HCT116 (cell line): Measurements from ENCODE around the gene NDUFA11. TPM values are rescaled to one million over a fixed set of nuclear protein-coding genes. Genes with fewer than 3 reads are reported as not detected.

Experiments used
- ATAC-seq: fragments of 200-7000 bp; cut with Tn5 transposase; 2 replicates; pipeline ENCODE4 v1.9.1; 2020; ENCODE audit warnings: mild to moderate bottlenecking, moderate library complexity
- BruUV-seq: library from RNA; stranded (reverse); fragments of 400-500 nt; replicated peaks from 2 replicates; lab custom pipeline; 2021; lab: Mats Ljungman, UMichigan
- CTCF ChIA-PET: fragments of 300-600 bp; sonication (Branson Sonifier 250); formaldehyde crosslinking; loops from one replicate; lab custom pipeline; 2021; ENCODE audit warnings: antibody characterized with exemption; lab: Charles Lee
- POLR2A ChIA-PET: fragments of 300-600, 350-600 bp; sonication (Branson Sonifier 250); formaldehyde crosslinking; loops from one replicate; lab custom pipeline; 2021; ENCODE audit warnings: antibody characterized with exemption; lab: Charles Lee
- RAD21 ChIA-PET, 2 experiments: fragments of 300-600 bp; sonication (Branson Sonifier 250); formaldehyde crosslinking; loops; one replicate each; lab custom pipeline; 2023; ENCODE audit warnings: low total read pairs in 2 of 2; ENCODE audit not compliant: uncharacterized antibody in 2 of 2, unreplicated experiment in 2 of 2, low non-redundant PET in 1 of 2; lab: Charles Lee
- DNase-seq: peaks from one replicate; pipeline ENCODE4 v3.0.0-alpha.2; 2010; ENCODE audit warnings: low read depth, low spot score
- H2AFZ ChIP-seq: fragments of 200-600 bp; shearing (Covaris generic), sonication (generic); 2 replicates; pipeline ENCODE4 v1.6.1; 2017; ENCODE audit warnings: low read depth, mixed run types, mixed read lengths, antibody characterized with exemption, low read length; ENCODE audit not compliant: poor library complexity, severe bottlenecking
- H3K27ac ChIP-seq: 2 replicates; pipeline ENCODE4 v1.5.1; 2012; ENCODE audit warnings: low read depth, low read length
- H3K27me3 ChIP-seq: fragments of 200-600 bp; sonication (generic); 2 replicates; pipeline ENCODE4 v1.6.1; 2016; ENCODE audit warnings: mixed run types, low read length, mixed read lengths; ENCODE audit not compliant: insufficient read depth
- H3K36me3 ChIP-seq, 2 experiments: fragments of 200-500 bp in 1 of 2; fragments of 200-600 bp in 1 of 2; sonication (Bioruptor generic) in 1 of 2; sonication (generic) in 1 of 2; 2 replicates each; pipeline versions ENCODE4 v1.5.1 to v1.6.1; 2014 to 2016; ENCODE audit warnings: low read length in 2 of 2, inconsistent platforms in 1 of 2, mixed read lengths in 1 of 2, mixed run types in 1 of 2; ENCODE audit not compliant: insufficient read depth in 2 of 2, control insufficient read depth in 1 of 2
- H3K4me1 ChIP-seq, 2 experiments: fragments of 200-600 bp in 1 of 2; sonication (generic) in 1 of 2; 2 replicates each; pipeline versions ENCODE4 v1.5.1 to v1.6.1; 2012 to 2017; ENCODE audit warnings: low read length in 2 of 2, inconsistent platforms in 1 of 2, mild to moderate bottlenecking in 1 of 2, mixed read lengths in 1 of 2, mixed run types in 1 of 2, moderate library complexity in 1 of 2; ENCODE audit not compliant: insufficient read depth in 2 of 2, control insufficient read depth in 1 of 2
- H3K4me2 ChIP-seq: fragments of 200-600 bp; sonication (generic); 2 replicates; pipeline ENCODE4 v1.6.1; 2017; ENCODE audit warnings: mixed run types, low read length, mixed read lengths
- H3K4me3 ChIP-seq, 2 experiments: fragments of 200-600 bp in 1 of 2; sonication (generic) in 1 of 2; replicated peaks in 1 of 2; 2 replicates each; pipeline ENCODE4 v1.5.1; 2011 to 2016; ENCODE audit warnings: low read length in 2 of 2, control low read depth in 1 of 2, low read depth in 1 of 2, mild to moderate bottlenecking in 1 of 2, mixed read lengths in 1 of 2, mixed run types in 1 of 2
- H3K79me2 ChIP-seq: fragments of 200-600 bp; sonication (generic); 2 replicates; pipeline ENCODE4 v1.6.1; 2017; ENCODE audit warnings: mild to moderate bottlenecking, mixed run types, low read length, moderate library complexity, mixed read lengths; ENCODE audit not compliant: insufficient read depth
- H3K9ac ChIP-seq: fragments of 200-600 bp; sonication (generic); 2 replicates; pipeline ENCODE4 v1.6.1; 2016; ENCODE audit warnings: low read length, mixed read lengths
- H3K9me2 ChIP-seq: fragments of 200-600 bp; sonication (generic), shearing (Covaris generic); 2 replicates; pipeline ENCODE4 v1.6.1; 2017; ENCODE audit warnings: mixed run types, mild to moderate bottlenecking, moderate library complexity; ENCODE audit not compliant: insufficient read depth
- H3K9me3 ChIP-seq, 2 experiments: fragments of 200-500 bp in 1 of 2; fragments of 200-600 bp in 1 of 2; sonication (Bioruptor generic) in 1 of 2; sonication (generic) in 1 of 2; 2 replicates each; pipeline ENCODE4 v1.6.1; 2014 to 2017; ENCODE audit warnings: low read length in 2 of 2, mixed read lengths in 2 of 2, inconsistent platforms in 1 of 2, low read depth in 1 of 2, mild to moderate bottlenecking in 1 of 2, mixed run types in 1 of 2, moderate library complexity in 1 of 2; ENCODE audit not compliant: control insufficient read depth in 1 of 2, insufficient read depth in 1 of 2
- H4K20me1 ChIP-seq: fragments of 200-600 bp; sonication (generic), shearing (Covaris generic); 2 replicates; pipeline ENCODE4 v1.6.1; 2017; ENCODE audit warnings: mixed run types, mild to moderate bottlenecking, moderate library complexity; ENCODE audit not compliant: insufficient read depth
- CBX3 ChIP-seq: IDR thresholded peaks from 2 replicates; pipeline ENCODE4 v1.6.1; 2012; ENCODE audit warnings: low read depth
- CEBPB ChIP-seq: IDR thresholded peaks from 2 replicates; pipeline ENCODE4 v1.6.1; 2012; ENCODE audit warnings: low read depth
- EGR1 ChIP-seq: IDR thresholded peaks from 2 replicates; pipeline ENCODE4 v1.6.1; 2012; ENCODE audit warnings: low read depth
- ELF1 ChIP-seq: IDR thresholded peaks from 2 replicates; pipeline ENCODE4 v1.6.1; 2012; ENCODE audit warnings: low read depth, borderline replicate concordance
- EZH2 ChIP-seq: fragments of 200-600 bp; sonication (generic); IDR thresholded peaks from 2 replicates; pipeline ENCODE4 v1.6.1; 2017; ENCODE audit warnings: antibody characterized with exemption, mixed run types
- EZH2phosphoT487 ChIP-seq: fragments of 200-600 bp; IDR thresholded peaks from 2 replicates; pipeline ENCODE4 v1.6.1; 2018; ENCODE audit warnings: antibody characterized with exemption, borderline replicate concordance
- FOSL1 ChIP-seq: IDR thresholded peaks from 2 replicates; pipeline ENCODE4 v1.6.1; 2012; ENCODE audit warnings: low read depth
- JUND ChIP-seq: IDR thresholded peaks from 2 replicates; pipeline ENCODE4 v1.6.1; 2012
- POLR2A ChIP-seq: IDR thresholded peaks from 2 replicates; pipeline ENCODE4 v1.7.0; 2011; ENCODE audit warnings: borderline replicate concordance; ENCODE audit not compliant: insufficient read depth, insufficient read length; ENCODE audit errors: extremely low read depth
- POLR2AphosphoS5 ChIP-seq: IDR thresholded peaks from 2 replicates; pipeline ENCODE4 v1.6.1; 2011; ENCODE audit warnings: mild to moderate bottlenecking, low read depth, low read length, moderate library complexity
- SIN3A ChIP-seq: IDR thresholded peaks from 2 replicates; pipeline ENCODE4 v1.6.1; 2012; ENCODE audit warnings: low read depth
- SP1 ChIP-seq: IDR thresholded peaks from 2 replicates; pipeline ENCODE4 v1.6.1; 2012; ENCODE audit warnings: low read depth
- SRF ChIP-seq: IDR thresholded peaks from 2 replicates; pipeline ENCODE4 v1.6.1; 2012; ENCODE audit warnings: low read depth
- YY1 ChIP-seq: IDR thresholded peaks from 2 replicates; pipeline ENCODE4 v1.6.1; 2011; ENCODE audit warnings: low read length, low read depth, moderate library complexity, mild to moderate bottlenecking; ENCODE audit not compliant: insufficient replicate concordance; ENCODE audit errors: extremely low read depth
- ZBTB33 ChIP-seq: IDR thresholded peaks from 2 replicates; pipeline ENCODE4 v1.6.1; 2011; ENCODE audit warnings: mild to moderate bottlenecking, low read length, moderate library complexity; ENCODE audit not compliant: insufficient replicate concordance; ENCODE audit errors: extremely low read depth
- ZFX ChIP-seq: fragments of 450-650 bp; IDR thresholded peaks from 2 replicates; pipeline ENCODE4 v1.6.1; 2017
- ZNF274 ChIP-seq: fragments of 200-500 bp; sonication (Bioruptor generic); IDR thresholded peaks from 2 replicates; pipeline ENCODE4 v1.6.1; 2014; ENCODE audit warnings: mild to moderate bottlenecking, low read depth, low read length, inconsistent platforms
- intact Hi-C: fragments of 100-400 bp; cut with micrococcal nuclease; formaldehyde crosslinking; loops from 2 replicates; pipeline ENCODE4 v1.10.0; 2022
- total RNA-seq: library from RNA; stranded (reverse); gene quantifications from one replicate; pipeline ENCODE4 v1.2.1, GENCODE V29; 2021; ENCODE audit not compliant: unreplicated experiment
- TF ChIP-seq, protein P1 (sequence below): IDR thresholded peaks from 2 replicates; pipeline ENCODE4 v1.6.1; 2012; ENCODE audit warnings: low read depth
- TF ChIP-seq, protein P2 (sequence below): IDR thresholded peaks from 2 replicates; pipeline ENCODE4 v1.6.1; 2012

Gene NDUFA11
- total RNA-seq, 1 experiment from 2014 or later = 311 TPM

- ChIA-PET RAD21 (no interaction called here), POLR2A (no interaction called here), CTCF (no interaction called here)
- no peak overlapping the region for H2AFZ ChIP-seq
- no peak for ATAC-seq
- no peak overlapping the region for H3K4me2 ChIP-seq
- no peaks in the 10 kb centered on the region for H3K27me3 ChIP-seq
- TF ChIP-seq SIN3A (no peak), JUND (no peak), ZBTB33 (no peak), ZNF274 (no peak), CBX3 (no peak), ELF1 (no peak), POLR2AphosphoS5 (no peak), EGR1 (no peak), EZH2 (no peak), FOSL1 (no peak), SRF (no peak), ZFX (no peak), POLR2A (no peak), CEBPB (no peak), SP1 (no peak), EZH2phosphoT487 (no peak), YY1 (no peak)
- TF ChIP-seq, protein P1, sequence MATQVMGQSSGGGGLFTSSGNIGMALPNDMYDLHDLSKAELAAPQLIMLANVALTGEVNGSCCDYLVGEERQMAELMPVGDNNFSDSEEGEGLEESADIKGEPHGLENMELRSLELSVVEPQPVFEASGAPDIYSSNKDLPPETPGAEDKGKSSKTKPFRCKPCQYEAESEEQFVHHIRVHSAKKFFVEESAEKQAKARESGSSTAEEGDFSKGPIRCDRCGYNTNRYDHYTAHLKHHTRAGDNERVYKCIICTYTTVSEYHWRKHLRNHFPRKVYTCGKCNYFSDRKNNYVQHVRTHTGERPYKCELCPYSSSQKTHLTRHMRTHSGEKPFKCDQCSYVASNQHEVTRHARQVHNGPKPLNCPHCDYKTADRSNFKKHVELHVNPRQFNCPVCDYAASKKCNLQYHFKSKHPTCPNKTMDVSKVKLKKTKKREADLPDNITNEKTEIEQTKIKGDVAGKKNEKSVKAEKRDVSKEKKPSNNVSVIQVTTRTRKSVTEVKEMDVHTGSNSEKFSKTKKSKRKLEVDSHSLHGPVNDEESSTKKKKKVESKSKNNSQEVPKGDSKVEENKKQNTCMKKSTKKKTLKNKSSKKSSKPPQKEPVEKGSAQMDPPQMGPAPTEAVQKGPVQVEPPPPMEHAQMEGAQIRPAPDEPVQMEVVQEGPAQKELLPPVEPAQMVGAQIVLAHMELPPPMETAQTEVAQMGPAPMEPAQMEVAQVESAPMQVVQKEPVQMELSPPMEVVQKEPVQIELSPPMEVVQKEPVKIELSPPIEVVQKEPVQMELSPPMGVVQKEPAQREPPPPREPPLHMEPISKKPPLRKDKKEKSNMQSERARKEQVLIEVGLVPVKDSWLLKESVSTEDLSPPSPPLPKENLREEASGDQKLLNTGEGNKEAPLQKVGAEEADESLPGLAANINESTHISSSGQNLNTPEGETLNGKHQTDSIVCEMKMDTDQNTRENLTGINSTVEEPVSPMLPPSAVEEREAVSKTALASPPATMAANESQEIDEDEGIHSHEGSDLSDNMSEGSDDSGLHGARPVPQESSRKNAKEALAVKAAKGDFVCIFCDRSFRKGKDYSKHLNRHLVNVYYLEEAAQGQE = no peak
- TF ChIP-seq, protein P2, sequence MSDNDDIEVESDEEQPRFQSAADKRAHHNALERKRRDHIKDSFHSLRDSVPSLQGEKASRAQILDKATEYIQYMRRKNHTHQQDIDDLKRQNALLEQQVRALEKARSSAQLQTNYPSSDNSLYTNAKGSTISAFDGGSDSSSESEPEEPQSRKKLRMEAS = no peak
- intact Hi-C loops = no loop called here
- no peaks in the 10 kb centered on the region for H3K9me2 ChIP-seq
- H3K79me2 ChIP-seq = peaks cover 30% of the 10 kb centered on the region; the same call in 1 of the 2 replicates
- no peaks in the 10 kb centered on the region for H3K4me1 ChIP-seq
- no peak overlapping the region for H3K4me3 ChIP-seq
- H4K20me1 ChIP-seq = no peaks in the 10 kb centered on the region
- H3K27ac ChIP-seq = no peak overlapping the region
- peaks cover 10 to 39% of the 10 kb centered on the region in 2 experiments; a peak in 3 of 4 replicates for H3K36me3 ChIP-seq
- no TSS peak for BruUV-seq
- H3K9me3 ChIP-seq = no peaks in the 10 kb centered on the region
- DNase-seq = no peak
- H3K9ac ChIP-seq = no peak overlapping the region
Measured at GRCh38 chr19:5934774-5935472, 31.3 kb upstream of the NDUFA11 start.
